DOHH2 (cell line): ENCODE data around the gene RYR2.

ENCODE experiments used
- H3F3A ChIP-seq: fragments of 200-600 bp; sonication (generic), shearing (Covaris generic); 2 replicates; pipeline ENCODE4 v1.6.0; 2016; ENCODE audit warnings: antibody characterized with exemption, mild to moderate bottlenecking; ENCODE audit not compliant: control insufficient read depth, insufficient read depth
- H3K27ac ChIP-seq: fragments of 200-600 bp; sonication (generic); 2 replicates; pipeline ENCODE4 v1.5.1; 2014; ENCODE audit warnings: low read depth, mild to moderate bottlenecking, low read length, moderate library complexity
- H3K27me3 ChIP-seq: fragments of 200-600 bp; sonication (generic); 2 replicates; pipeline ENCODE4 v1.6.1; 2014; ENCODE audit warnings: mild to moderate bottlenecking, low read length, mixed read lengths; ENCODE audit not compliant: control insufficient read depth
- H3K36me3 ChIP-seq: fragments of 200-600 bp; sonication (generic); 2 replicates; pipeline ENCODE4 v1.6.1; 2014; ENCODE audit warnings: mild to moderate bottlenecking, low read length, moderate library complexity, mixed read lengths; ENCODE audit not compliant: control insufficient read depth
- H3K4me1 ChIP-seq: fragments of 200-600 bp; sonication (generic); 2 replicates; pipeline ENCODE4 v1.6.1; 2014; ENCODE audit warnings: mild to moderate bottlenecking, low read length, mixed read lengths; ENCODE audit not compliant: control insufficient read depth
- H3K4me2 ChIP-seq: fragments of 200-600 bp; sonication (generic); 2 replicates; pipeline ENCODE4 v1.6.0; 2014; ENCODE audit warnings: mild to moderate bottlenecking, low read length, moderate library complexity
- H3K4me3 ChIP-seq: fragments of 200-600 bp; sonication (generic); 2 replicates; pipeline ENCODE4 v1.5.1; 2014; ENCODE audit warnings: mild to moderate bottlenecking, low read length, mixed read lengths
- H3K79me2 ChIP-seq: fragments of 200-600 bp; sonication (generic); 2 replicates; pipeline ENCODE4 v1.6.1; 2014; ENCODE audit warnings: mild to moderate bottlenecking, low read length, mixed read lengths; ENCODE audit not compliant: control insufficient read depth
- H3K9me2 ChIP-seq: fragments of 200-600 bp; sonication (generic); replicated peaks from 2 replicates; pipeline ENCODE4 v1.6.1; 2014; ENCODE audit warnings: mild to moderate bottlenecking, low read length, mixed read lengths; ENCODE audit not compliant: control insufficient read depth
- H3K9me3 ChIP-seq: fragments of 200-600 bp; sonication (generic); 2 replicates; pipeline ENCODE4 v1.6.1; 2014; ENCODE audit warnings: antibody characterized with exemption, low read length, mixed read lengths; ENCODE audit not compliant: control insufficient read depth, insufficient read depth
- H4K20me1 ChIP-seq: fragments of 200-600 bp; sonication (generic); 2 replicates; pipeline ENCODE4 v1.6.0; 2014; ENCODE audit warnings: low read depth, mild to moderate bottlenecking, antibody characterized with exemption, low read length, moderate library complexity; ENCODE audit not compliant: control insufficient read depth, insufficient read depth
- CTCF ChIP-seq: fragments of 200-600 bp; sonication (generic); IDR thresholded peaks from one replicate; pipeline ENCODE4 v1.5.1; 2014; ENCODE audit warnings: antibody characterized with exemption, mild to moderate bottlenecking, low read depth, low read length; ENCODE audit not compliant: poor library complexity, severe bottlenecking
- EZH2phosphoT487 ChIP-seq: fragments of 200-600 bp; sonication (generic); IDR thresholded peaks from 2 replicates; pipeline ENCODE4 v1.6.1; 2017; ENCODE audit warnings: borderline replicate concordance, mild to moderate bottlenecking, antibody characterized with exemption, low read length, moderate library complexity, mixed read lengths

RYR2 gene

GRCh38 chr1:237327061-237327460 is 285.1 kb downstream of the RYR2 start:
- H3K36me3 ChIP-seq, result no peaks in the 10 kb centered on the region
- H3K4me1 ChIP-seq, result no peaks in the 10 kb centered on the region
- no peaks in the 10 kb centered on the region for H3K9me3 ChIP-seq
- no peaks in the 10 kb centered on the region for H3K79me2 ChIP-seq
- no peak overlapping the region for H3K4me3 ChIP-seq
- H4K20me1 ChIP-seq, result no peaks in the 10 kb centered on the region
- no peaks in the 10 kb centered on the region for H3F3A ChIP-seq
- H3K27ac ChIP-seq, result no peak overlapping the region
- no peak overlapping the region for H3K4me2 ChIP-seq
- H3K9me2 ChIP-seq, result no peaks in the 10 kb centered on the region
- no peaks in the 10 kb centered on the region for H3K27me3 ChIP-seq
- no peak for TF ChIP-seq EZH2phosphoT487
- no peak for TF ChIP-seq CTCF

- H3K27me3 ChIP-seq, result no peaks in the 10 kb centered on the region
- H4K20me1 ChIP-seq, result no peaks in the 10 kb centered on the region
- H3F3A ChIP-seq, result no peaks in the 10 kb centered on the region
- no peak overlapping the region for H3K27ac ChIP-seq
- H3K79me2 ChIP-seq, result no peaks in the 10 kb centered on the region
- no peaks in the 10 kb centered on the region for H3K4me1 ChIP-seq
- no peaks in the 10 kb centered on the region for H3K9me3 ChIP-seq
- TF ChIP-seq CTCF (no peak), EZH2phosphoT487 (no peak)
- H3K36me3 ChIP-seq, result no peaks in the 10 kb centered on the region
- H3K4me2 ChIP-seq, result no peak overlapping the region
- no peak overlapping the region for H3K4me3 ChIP-seq
- no peaks in the 10 kb centered on the region for H3K9me2 ChIP-seq
Observed at GRCh38 chr1:237340892-237341291, 298.9 kb downstream of the RYR2 start.

- H3K27ac ChIP-seq, result no peak overlapping the region
- H3K4me1 ChIP-seq, result no peaks in the 10 kb centered on the region
- no peaks in the 10 kb centered on the region for H4K20me1 ChIP-seq
- H3F3A ChIP-seq, result no peaks in the 10 kb centered on the region
- no peaks in the 10 kb centered on the region for H3K9me3 ChIP-seq
- TF ChIP-seq CTCF, result no peak
- no peak for TF ChIP-seq EZH2phosphoT487
- no peaks in the 10 kb centered on the region for H3K79me2 ChIP-seq
- H3K9me2 ChIP-seq, result no peaks in the 10 kb centered on the region
- no peak overlapping the region for H3K4me2 ChIP-seq
- no peak overlapping the region for H3K4me3 ChIP-seq
- no peaks in the 10 kb centered on the region for H3K27me3 ChIP-seq
- H3K36me3 ChIP-seq, result no peaks in the 10 kb centered on the region
Observed at GRCh38 chr1:237341391-237341790, 299.4 kb downstream of the RYR2 start.

GRCh38 chr1:237342730-237343129 is 300.7 kb downstream of the RYR2 start:
- Histone ChIP-seq H3K9me2 (no peaks in the 10 kb centered on the region), H3K9me3 (no peaks in the 10 kb centered on the region), H3K79me2 (no peaks in the 10 kb centered on the region)

More at GRCh38 chr1:237342730-237343129, 300.7 kb downstream of the RYR2 start:
- Histone ChIP-seq H3K4me2 (no peak overlapping the region), H3K4me3 (no peak overlapping the region), H3K36me3 (no peaks in the 10 kb centered on the region), H3K4me1 (no peaks in the 10 kb centered on the region), H3K27me3 (no peaks in the 10 kb centered on the region), H3F3A (no peaks in the 10 kb centered on the region), H4K20me1 (no peaks in the 10 kb centered on the region), H3K27ac (no peak overlapping the region)
- TF ChIP-seq EZH2phosphoT487 (no peak), CTCF (no peak)
